KOPT-K1 (cell line): Measurements from ENCODE around the gene C11orf98.
A peak's percentile ranks its signal among the peaks of the same experiment; 100 is the strongest.
"Not testable (repeated sequence)": the region's sequence is repeated elsewhere in the genome, so short reads cannot be mapped to it uniquely, and the experiment has no call there.

ENCODE experiments used
- H3K27ac ChIP-seq: fragments of 200-600 bp; sonication (generic); 2 replicates; pipeline ENCODE4 v1.5.1; 2016; ENCODE audit warnings: antibody characterized with exemption, mild to moderate bottlenecking, low read depth, low read length; ENCODE audit not compliant: poor library complexity, severe bottlenecking
- H3K36me3 ChIP-seq: fragments of 200-600 bp; sonication (generic); 2 replicates; pipeline ENCODE4 v1.5.1; 2017; ENCODE audit warnings: antibody characterized with exemption, mild to moderate bottlenecking, low read length, moderate library complexity; ENCODE audit not compliant: insufficient read depth
- H3K9me3 ChIP-seq: fragments of 200-600 bp; sonication (generic); 2 replicates; pipeline ENCODE4 v1.5.1; 2017; ENCODE audit warnings: antibody characterized with exemption, low read length, mild to moderate bottlenecking; ENCODE audit not compliant: insufficient read depth, poor library complexity, severe bottlenecking

The C11orf98 gene

DNA sequence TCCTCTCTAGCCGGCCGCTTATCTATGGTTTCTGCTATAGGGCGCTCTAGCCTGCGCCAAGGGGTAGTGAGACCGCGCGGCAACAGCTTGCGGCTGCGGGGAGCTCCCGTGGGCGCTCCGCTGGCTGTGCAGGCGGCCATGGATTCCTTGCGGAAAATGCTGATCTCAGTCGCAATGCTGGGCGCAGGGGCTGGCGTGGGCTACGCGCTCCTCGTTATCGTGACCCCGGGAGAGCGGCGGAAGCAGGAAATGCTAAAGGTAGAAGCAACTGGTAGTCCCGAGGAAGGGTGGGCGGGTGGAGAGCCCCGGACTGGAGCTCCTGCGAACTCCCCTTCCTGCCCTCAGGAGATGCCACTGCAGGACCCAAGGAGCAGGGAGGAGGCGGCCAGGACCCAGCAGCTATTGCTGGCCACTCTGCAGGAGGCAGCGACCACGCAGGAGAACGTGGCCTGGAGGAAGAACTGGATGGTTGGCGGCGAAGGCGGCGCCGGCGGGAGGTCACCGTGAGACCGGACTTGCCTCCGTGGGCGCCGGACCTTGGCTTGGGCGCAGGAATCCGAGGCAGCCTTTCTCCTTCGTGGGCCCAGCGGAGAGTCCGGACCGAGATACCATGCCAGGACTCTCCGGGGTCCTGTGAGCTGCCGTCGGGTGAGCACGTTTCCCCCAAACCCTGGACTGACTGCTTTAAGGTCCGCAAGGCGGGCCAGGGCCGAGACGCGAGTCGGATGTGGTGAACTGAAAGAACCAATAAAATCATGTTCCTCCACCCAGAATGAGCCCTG lies 6.8 kb upstream of the C11orf98 start, which contains the start of the genes LBHD1 and UQCC3:
Gene LBHD1, minus strand, starts transcription at position 660 of the 782 bp plus-strand sequence. CDS start 2,236 bp downstream, outside the sequence.
Gene UQCC3, plus strand, starts transcription at position 66 of the 782 bp plus-strand sequence. Its CDS starts 73 bp downstream, at position 139.
- peak within 1 kb of the TSS; percentile 93 for H3K27ac ChIP-seq
- peaks cover 58% of the 10 kb centered on the region for H3K36me3 ChIP-seq
- no peaks in the 10 kb centered on the region for H3K9me3 ChIP-seq

DNA sequence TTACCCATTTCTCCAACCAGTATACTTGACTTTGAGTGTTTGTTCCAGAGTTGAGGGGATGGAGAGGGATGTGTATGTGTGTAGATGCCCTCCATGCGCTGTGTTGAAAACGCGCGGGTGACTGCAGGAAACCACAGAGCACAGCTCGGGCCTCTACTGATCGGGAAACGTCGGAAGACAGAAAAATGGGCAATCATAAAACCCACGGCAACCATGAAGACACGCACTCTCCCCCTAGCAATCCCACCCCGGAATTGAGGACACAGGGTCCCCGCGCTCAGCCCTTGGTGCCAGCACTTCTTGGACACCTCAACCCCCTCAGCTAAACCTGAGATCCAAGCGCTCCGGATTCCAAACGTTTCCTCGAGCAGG lies 6.2 kb upstream of the C11orf98 start:
- Histone ChIP-seq H3K9me3 (no peaks in the 10 kb centered on the region), H3K36me3 (peaks cover 58% of the 10 kb centered on the region), H3K27ac (peak overlapping the region; percentile 93)

DNA sequence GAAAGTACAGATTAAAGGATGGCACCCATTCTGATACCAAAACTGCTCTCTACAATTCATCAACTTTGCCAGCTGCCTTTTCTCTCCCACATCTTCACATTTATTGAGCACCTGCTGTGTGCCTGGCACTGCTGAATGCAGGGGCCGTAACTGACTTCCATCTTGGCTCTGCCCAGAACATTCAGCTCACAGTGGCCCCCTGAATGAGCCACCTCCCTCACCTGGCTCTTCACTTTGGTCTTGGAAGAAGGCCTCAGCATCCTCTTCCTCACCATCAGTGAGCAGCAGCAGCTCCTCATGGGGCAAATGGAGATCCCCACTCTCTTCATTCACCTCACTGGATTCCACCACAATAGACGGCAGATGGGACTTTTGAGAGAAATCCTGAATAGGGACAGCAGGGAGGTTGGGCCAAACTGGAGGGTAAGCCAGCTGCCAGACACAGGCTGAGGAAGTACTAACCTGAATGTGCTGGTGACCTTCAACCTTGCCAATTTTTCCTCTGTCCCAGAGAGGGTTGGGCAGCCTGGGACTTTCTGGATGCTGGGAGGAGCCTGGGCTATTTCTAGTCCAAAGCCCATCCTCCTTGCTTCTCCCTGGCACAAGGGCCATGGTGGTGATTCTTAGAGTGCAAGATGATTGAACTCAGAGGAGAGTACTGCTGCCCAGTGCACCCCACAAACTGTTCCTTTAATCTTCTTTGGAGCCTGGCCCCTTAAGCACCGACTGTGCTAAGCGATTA lies 4.6 kb upstream of the C11orf98 start:
- H3K27ac ChIP-seq, result peak overlapping the region; percentile 4

DNA sequence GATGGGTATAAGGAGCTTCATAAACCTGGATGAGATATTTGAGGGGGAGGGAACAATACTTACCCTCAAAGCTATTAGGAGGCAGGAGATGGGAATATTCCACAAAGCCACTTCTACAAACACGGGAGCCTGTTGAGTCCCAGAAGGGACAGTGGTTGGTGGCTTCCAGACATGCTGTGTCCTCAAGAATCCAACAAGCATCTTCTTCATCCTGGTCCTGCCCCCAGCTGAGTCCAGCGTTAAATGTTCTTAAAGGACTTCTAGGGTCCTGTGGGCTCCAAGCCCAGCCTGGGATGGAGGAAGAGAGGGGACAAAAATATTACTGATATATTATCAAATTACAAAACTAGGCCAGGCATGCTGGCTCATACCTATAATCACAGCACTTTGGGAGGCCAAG lies 2.5 kb upstream of the C11orf98 start:
- Histone ChIP-seq H3K36me3 (peaks cover 37% of the 10 kb centered on the region), H3K9me3 (no peaks in the 10 kb centered on the region), H3K27ac (no peak overlapping the region)

More for the DNA sequence above, 4.6 kb upstream of the C11orf98 start:
- Histone ChIP-seq H3K9me3 (no peaks in the 10 kb centered on the region), H3K36me3 (peaks cover 47% of the 10 kb centered on the region)

DNA sequence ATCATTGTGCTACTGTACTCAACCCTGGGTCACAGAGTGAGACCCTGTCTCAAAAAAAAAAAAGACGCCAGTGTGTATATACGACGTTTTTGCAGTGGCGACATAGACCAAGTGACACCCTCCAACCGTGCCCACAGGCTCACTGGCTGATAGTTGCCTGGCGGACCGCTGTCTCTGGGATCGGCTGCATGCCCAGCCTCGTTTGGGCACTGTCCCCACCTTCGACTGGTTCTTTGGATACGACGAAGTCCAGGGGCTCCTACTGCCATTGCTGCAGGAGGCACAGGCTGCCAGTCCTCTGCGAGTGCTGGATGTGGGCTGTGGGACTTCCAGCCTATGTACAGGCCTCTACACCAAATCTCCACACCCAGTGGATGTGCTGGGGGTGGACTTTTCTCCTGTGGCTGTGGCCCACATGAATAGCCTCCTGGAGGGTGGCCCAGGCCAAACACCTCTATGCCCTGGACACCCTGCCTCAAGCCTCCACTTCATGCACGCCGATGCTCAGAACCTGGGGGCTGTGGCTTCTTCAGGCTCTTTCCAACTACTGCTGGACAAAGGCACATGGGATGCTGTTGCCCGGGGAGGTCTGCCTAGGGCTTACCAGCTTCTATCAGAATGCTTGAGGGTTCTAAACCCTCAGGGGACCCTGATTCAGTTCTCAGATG lies 1.4 kb upstream of the C11orf98 start:
- H3K27ac ChIP-seq, result peak overlapping the region; percentile 84
- no peaks in the 10 kb centered on the region for H3K9me3 ChIP-seq
- peaks cover 47% of the 10 kb centered on the region for H3K36me3 ChIP-seq

DNA sequence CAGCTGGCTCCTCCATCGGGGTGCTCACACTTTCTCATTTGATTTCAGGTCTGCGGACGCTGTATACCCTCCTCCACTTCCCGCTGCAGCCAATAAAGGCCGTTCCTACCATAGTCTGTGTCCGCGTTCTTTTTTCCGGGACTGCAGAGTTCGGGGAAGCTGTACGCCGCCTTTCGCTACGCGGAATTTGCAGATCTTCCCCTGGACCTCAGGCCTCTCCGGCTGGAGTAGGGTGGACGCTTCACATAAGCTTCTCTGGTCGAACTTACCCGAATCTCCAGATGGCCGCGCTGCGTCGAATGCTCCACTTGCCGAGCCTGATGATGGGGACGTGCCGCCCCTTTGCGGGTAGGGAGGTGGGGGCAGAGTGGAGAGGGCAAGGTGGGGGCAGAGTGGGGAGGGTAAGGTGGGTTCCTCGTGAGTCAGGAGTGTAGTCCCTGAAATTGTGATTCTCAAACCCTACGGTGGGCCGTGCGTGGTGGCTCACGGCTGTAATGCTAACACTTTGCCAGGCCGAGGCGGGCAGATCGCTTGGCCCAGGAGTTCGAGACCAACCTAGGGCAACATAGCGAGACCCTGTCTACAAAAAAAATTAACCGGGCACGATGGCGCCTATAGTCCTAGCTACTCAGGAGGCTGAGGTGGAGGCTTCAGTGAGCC lies 719 bp upstream of the C11orf98 start:
- H3K9me3 ChIP-seq, result no peaks in the 10 kb centered on the region
- peaks cover 52% of the 10 kb centered on the region for H3K36me3 ChIP-seq
- peak overlapping the region; percentile 84 for H3K27ac ChIP-seq

DNA sequence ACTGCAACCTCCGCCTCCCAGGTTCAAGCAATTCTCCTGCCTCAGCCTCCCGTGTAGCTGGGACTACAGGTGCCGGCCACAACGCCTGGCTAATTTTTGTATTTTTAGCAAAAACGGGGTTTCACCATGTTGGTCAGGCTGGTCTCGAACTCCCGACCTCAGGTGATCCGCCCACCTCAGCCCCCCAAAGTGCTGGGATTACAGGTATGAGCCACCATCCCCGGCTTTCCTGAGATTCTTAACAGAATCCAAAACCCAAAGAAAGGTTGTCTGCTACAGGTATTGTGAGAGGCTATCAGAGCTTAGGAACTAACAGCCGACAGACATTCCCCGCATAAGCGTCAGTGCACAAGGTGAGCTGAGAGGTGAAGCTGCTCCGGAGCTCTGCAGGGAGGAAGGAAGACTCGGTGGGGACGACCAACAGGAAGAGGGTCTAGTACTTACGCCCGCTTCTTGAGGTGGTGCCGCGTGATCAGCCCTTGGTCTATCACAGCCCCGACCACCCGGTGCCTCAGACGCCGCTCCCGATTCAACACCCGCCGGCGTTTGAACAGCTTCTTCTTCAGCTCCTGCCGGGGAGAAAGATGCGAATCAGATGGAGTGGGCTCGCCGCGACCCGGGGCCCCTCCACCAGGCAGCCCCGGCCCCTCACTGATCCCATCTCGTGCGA lies 470 bp downstream of the C11orf98 start:
- H3K27ac ChIP-seq, result peak overlapping the region; percentile 84
- peaks cover 52% of the 10 kb centered on the region for H3K36me3 ChIP-seq
- H3K9me3 ChIP-seq, result no peaks in the 10 kb centered on the region

DNA sequence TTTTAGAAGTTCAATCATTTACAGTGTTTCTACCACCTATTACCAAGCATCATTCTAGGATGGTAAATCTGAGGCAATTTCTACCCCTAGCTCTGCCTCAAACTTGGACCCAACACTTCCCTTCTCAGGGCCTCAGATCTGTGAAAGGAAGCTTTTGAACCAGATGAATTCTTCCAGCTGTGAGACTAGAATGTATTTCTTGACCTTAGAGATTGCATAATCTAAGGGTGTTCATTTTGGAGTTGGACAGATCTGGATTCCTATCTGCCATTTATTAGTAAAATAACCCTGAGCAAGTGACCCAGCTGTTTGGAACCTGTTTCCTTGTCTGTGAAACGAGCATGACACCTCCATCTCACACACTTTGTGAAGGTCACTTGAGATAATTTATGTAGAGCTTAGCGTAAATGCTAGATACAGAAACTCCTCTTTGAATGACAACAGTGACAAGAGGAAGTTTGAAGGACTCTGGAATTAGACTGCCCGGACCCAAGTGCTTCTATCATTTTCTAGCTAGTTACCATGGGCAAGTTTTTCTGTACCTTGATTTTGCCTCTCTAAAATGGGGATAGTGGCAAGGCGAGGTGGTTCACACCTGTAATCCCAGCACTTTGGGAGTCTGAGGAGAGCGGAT lies 8.1 kb downstream of the C11orf98 start:
- Histone ChIP-seq H3K9me3 (no peaks in the 10 kb centered on the region), H3K36me3 (peaks cover 14% of the 10 kb centered on the region; the same call in 1 of the 2 replicates), H3K27ac (no peak overlapping the region)

DNA sequence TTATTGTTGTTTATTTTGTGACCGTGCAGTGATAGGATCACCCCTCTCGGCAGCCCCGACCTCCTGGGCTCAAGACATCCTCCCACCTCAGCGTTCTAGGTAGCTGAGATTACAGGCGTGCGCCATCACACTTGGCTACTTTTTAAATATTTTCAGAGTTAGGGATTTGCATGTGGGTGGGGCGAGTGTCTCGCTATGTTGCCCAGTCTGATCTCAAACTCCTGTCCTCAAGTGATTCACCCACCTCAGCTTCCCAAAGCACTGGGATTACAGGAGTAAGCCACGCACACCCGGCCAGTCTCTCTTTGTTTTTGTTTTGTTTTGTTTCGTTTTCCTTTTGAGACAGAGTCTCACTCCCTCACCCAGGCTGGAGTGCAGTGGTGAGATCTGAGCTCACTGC lies 10.7 kb downstream of the C11orf98 start:
- Histone ChIP-seq H3K9me3 (no peaks in the 10 kb centered on the region), H3K27ac (no peak overlapping the region), H3K36me3 (peaks cover 6% of the 10 kb centered on the region)

DNA sequence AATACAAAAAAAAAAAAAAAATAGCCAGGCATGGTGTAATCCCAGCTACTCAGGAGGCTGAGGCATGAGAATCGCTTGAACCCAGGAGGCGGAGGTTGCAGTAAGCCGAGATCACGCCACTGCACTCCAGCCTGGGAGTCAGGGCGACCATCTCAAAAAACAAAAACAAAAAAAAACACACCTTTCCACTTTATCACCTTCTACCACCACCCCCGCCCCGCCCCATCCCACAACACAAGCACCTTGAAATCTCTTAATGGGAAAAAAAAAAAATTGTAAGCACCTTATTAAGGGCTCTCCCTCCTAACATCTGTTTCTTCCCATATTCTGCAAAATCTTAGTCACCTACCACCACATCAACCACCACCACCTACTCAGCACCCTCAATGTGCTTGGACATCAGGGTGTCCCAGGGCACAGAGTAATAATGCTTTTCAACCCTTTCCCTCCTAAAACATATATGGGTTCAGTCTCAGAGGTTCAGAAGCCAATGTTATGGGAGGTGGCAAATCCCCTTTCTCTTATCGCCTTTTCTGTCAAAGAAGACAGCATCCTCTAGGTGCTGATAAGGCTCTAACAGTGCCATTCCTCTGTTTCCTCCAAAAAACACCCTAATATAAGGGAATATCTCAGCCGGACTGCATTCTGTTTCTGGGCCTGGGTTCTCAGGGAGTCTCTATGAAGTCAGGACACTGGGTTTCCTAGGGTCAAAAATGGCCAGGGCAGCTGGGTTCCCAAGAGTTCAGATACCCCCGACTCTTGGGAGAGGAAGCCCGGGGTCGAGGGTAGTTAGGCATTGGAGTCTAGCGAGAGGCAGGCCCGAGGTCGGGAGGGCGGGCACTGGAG lies 12.6 kb downstream of the C11orf98 start:
- no peaks in the 10 kb centered on the region for H3K9me3 ChIP-seq
- peak overlapping the region; percentile 76 for H3K27ac ChIP-seq
- peaks cover 25% of the 10 kb centered on the region for H3K36me3 ChIP-seq

DNA sequence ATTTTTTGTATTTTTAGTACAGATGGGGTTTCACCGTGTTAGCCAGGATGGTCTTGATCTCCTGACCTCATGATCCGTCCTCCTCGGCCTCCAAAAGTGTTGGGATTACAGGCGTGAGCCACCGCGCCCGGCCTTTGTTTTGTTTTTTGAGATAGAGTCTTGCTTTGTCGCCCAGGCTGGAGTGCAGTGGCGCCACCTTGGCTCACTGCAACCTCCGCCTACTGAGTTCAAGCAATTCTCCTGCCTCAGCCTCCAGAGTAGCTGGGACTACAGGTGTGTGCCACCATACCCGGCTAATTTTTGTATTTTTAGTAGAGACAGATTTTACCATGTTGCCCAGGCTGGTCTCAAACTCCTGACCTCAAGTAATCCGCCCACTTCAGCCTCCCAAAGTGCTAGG lies 14.7 kb downstream of the C11orf98 start:
- H3K9me3 ChIP-seq, H3K27ac ChIP-seq: not testable (repeated sequence)
- H3K36me3 ChIP-seq, result peaks cover 27% of the 10 kb centered on the region

DNA sequence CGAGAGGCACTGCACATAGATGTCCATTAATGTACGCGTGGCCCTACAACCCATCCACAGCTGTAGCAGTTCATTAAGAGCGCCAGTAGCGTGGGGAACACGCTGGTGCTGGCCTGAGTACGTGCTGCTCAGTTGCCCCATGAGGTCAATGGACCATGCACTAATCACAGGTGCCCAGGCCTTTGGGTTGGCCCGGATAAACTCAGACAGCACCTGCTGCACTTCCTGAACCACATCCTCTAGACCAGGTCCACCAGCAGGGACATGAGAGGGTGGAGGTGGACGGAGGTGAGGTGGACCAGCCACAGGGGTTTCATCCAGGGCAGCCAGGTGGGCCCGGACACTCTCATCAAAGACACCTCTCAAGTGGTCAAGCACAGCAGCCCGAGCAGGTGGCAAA lies 15.5 kb downstream of the C11orf98 start:
- Histone ChIP-seq H3K27ac (no peak overlapping the region), H3K36me3 (peaks cover 34% of the 10 kb centered on the region), H3K9me3 (no peaks in the 10 kb centered on the region)

DNA sequence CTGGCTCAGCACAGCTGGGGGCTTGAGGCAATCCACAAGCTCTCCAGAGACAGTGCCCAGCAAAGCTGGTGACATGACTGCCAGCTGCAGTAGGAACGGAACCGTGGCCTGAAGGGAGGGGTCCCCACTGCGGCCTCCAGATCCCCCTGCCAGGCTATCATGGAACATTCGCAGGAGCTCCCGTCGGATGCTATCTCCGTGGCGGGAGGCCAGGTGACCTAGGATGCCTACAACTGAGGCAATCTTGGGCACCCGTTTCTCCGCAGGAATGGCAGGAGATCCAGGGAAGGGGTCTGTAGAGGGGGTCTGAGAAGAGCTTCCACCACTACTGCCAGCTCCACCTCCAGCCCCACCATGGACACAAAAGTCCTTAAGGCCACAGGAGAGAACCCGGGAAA lies 16.0 kb downstream of the C11orf98 start:
- Histone ChIP-seq H3K27ac (no peak overlapping the region), H3K9me3 (no peaks in the 10 kb centered on the region), H3K36me3 (peaks cover 39% of the 10 kb centered on the region)
